Colonic mucosa (tissue), 4 donors: ENCODE results near the gene IL1F10. TPM values are rescaled to one million over a fixed set of nuclear protein-coding genes. Genes with fewer than 3 reads are reported as not detected.

Source experiments
- DNase-seq: peaks from one replicate; pipeline ENCODE4 v3.0.0-alpha.2; 2020
- H3K27ac ChIP-seq: fragments of 200-600 bp; one replicate; pipeline ENCODE4 v1.8.0; 2021
- H3K27me3 ChIP-seq: fragments of 200-600 bp; one replicate; pipeline ENCODE4 v1.8.0; 2021
- H3K36me3 ChIP-seq: fragments of 200-600 bp; one replicate; pipeline ENCODE4 v1.8.0; 2021
- H3K4me1 ChIP-seq: fragments of 200-600 bp; one replicate; pipeline ENCODE4 v1.8.0; 2021; ENCODE audit warnings: mild to moderate bottlenecking
- H3K4me3 ChIP-seq: fragments of 200-600 bp; one replicate; pipeline ENCODE4 v1.8.0; 2021
- H3K9ac ChIP-seq, 2 donors: one replicate each; pipeline ENCODE4 v1.7.0; 2013; ENCODE audit warnings: control low read depth in 2 of 2, low read depth in 2 of 2, low read length in 2 of 2
- H3K9me3 ChIP-seq: fragments of 200-600 bp; one replicate; pipeline ENCODE4 v1.8.0; 2021
- CTCF ChIP-seq: fragments of 200-600 bp; IDR thresholded peaks from one replicate; pipeline ENCODE4 v1.8.0; 2022; ENCODE audit warnings: antibody characterized with exemption, mild to moderate bottlenecking
- intact Hi-C: fragments of 100-400 bp; cut with DNase I; formaldehyde crosslinking; loops from one replicate; pipeline ENCODE4 v1.14.1; 2022
- total RNA-seq, 2 donors: library from RNA; stranded (reverse); fragmentation: NEBNext Ultra II Directional in 1 of 2; extraction: Animal tissue kit (Norgen Biotek cat#: 25700) in 1 of 2; gene quantifications; one replicate each; pipeline ENCODE4 v1.2.1, GENCODE V29; 2021
- donor health status: healthy.
- donor health status: DM: no; HTN: no; CAD: no.
- donor health status: DM: no; HTN: no; CAD: no.

Gene IL1F10
- total RNA-seq, 2 donors from 2014 or later: not detected

GRCh38 chr2:113069676-113070605 is 2.2 kb downstream of the IL1F10 start:
- Histone ChIP-seq H3K9me3 (no peaks in the 10 kb centered on the region), H3K27ac (no peak overlapping the region), H3K4me1 (no peaks in the 10 kb centered on the region), H3K27me3 (no peaks in the 10 kb centered on the region), H3K9ac (no peak overlapping the region), H3K4me3 (no peak overlapping the region), H3K36me3 (no peaks in the 10 kb centered on the region)
- intact Hi-C loops: no loop called here
- DNase-seq: no peak
- TF ChIP-seq CTCF: no peak

- no peak for DNase-seq
- no peak for TF ChIP-seq CTCF
- Histone ChIP-seq H3K4me3 (no peak overlapping the region), H3K9ac (no peak overlapping the region), H3K36me3 (no peaks in the 10 kb centered on the region), H3K27me3 (no peaks in the 10 kb centered on the region), H3K4me1 (no peaks in the 10 kb centered on the region), H3K9me3 (no peaks in the 10 kb centered on the region), H3K27ac (no peak overlapping the region)
- intact Hi-C loops: no loop called here
Measured at GRCh38 chr2:113070606-113070975, 2.8 kb downstream of the IL1F10 start.

GRCh38 chr2:113072584-113072983 is 4.8 kb downstream of the IL1F10 start:
- no peak overlapping the region for H3K4me3 ChIP-seq
- intact Hi-C loops: no loop called here
- H3K4me1 ChIP-seq: no peaks in the 10 kb centered on the region
- H3K27me3 ChIP-seq: no peaks in the 10 kb centered on the region
- no peak overlapping the region for H3K9ac ChIP-seq
- no peak for DNase-seq
- H3K36me3 ChIP-seq: no peaks in the 10 kb centered on the region
- no peaks in the 10 kb centered on the region for H3K9me3 ChIP-seq
- H3K27ac ChIP-seq: no peak overlapping the region
- TF ChIP-seq CTCF: no peak

GRCh38 chr2:113073325-113073834 is 5.6 kb downstream of the IL1F10 start:
- DNase-seq: no peak
- Histone ChIP-seq H3K4me1 (no peaks in the 10 kb centered on the region), H3K27ac (no peak overlapping the region)

GRCh38 chr2:113075030-113075429 is 7.3 kb downstream of the IL1F10 start:
- DNase-seq: no peak
- Histone ChIP-seq H3K4me3 (no peak overlapping the region), H3K27ac (no peak overlapping the region), H3K4me1 (no peaks in the 10 kb centered on the region), H3K27me3 (no peaks in the 10 kb centered on the region), H3K36me3 (no peaks in the 10 kb centered on the region), H3K9me3 (no peaks in the 10 kb centered on the region), H3K9ac (no peak overlapping the region)
- intact Hi-C loops: no loop called here
- no peak for TF ChIP-seq CTCF

More at GRCh38 chr2:113073325-113073834, 5.6 kb downstream of the IL1F10 start:
- intact Hi-C loops: no loop called here
- TF ChIP-seq CTCF: no peak
- Histone ChIP-seq H3K9me3 (no peaks in the 10 kb centered on the region), H3K9ac (no peak overlapping the region), H3K36me3 (no peaks in the 10 kb centered on the region), H3K27me3 (no peaks in the 10 kb centered on the region), H3K4me3 (no peak overlapping the region)
